GM19351 (cell line): Measurements from ENCODE around the gene SMPD2.

Experiments used
- ATAC-seq: cut with Tn5 transposase; IDR thresholded peaks from one replicate; pipeline ENCODE4 v1.9.1; 2021; ENCODE audit warnings: mild to moderate bottlenecking, moderate library complexity; ENCODE audit not compliant: unreplicated experiment

SMPD2 gene

DNA sequence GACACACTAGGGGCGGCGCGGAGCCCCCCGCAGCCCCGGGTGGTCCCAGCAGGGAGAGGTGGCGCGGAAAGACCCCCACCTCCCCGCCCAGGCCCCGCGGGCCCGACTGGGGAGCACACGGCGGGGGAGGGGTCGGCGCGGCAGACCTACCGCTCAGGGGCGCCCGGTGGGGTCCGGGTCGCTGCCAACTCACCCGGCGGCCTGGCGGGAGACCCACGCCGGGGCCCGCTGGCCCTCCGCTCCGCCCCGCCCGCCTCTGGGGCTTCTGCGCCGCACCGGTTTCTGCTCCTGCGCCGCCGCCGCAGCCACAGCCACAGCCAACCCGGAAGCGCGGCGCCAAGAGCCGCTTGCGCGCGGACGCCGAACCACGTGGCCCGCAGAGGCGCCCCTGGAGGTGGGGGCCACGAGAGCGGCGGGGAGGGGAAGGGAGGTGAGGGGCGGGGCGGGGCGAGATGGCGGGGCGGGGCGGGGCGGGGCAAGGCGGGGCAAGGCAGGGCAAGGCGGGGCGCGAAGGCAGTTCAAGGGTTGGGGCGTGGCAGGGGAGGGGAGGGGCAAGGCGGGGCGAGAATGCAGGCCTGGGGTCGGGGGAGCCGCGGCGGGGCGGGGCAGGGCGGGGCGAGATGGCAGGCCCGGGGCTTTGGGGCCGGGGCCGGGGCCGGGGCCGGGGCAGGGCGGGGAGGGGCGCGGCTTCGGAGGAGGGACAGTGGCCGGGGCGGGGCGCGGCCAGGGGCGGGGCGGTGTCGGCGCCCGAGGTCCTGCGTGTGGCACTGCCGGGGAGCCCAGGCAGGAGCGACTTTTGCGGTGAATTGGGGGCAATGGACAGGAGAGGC, 42.6 kb downstream of the SMPD2 start, which contains the start of gene ZBTB24:
Gene ZBTB24, minus strand, starts transcription at position 315 of the 830 bp plus-strand sequence. CDS start 1,193 bp downstream, outside the sequence.
- ATAC-seq, result peak; percentile 86

DNA sequence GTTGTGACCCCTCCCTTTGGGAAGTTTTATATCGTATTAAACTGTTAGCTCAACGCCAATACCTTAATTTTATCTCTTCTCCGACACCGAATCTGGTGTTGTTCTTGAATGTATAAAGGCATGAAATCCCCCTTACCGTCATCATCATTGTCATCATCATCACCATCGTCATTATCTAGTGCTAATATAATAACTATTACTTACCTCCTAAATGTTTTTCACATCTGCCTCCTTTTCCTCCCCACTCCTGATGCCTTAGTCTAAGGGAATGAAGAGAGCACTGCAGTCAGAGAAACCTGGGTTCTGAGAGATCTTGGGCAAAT, 43.2 kb downstream of the SMPD2 start:
- peak; percentile 13 for ATAC-seq

DNA sequence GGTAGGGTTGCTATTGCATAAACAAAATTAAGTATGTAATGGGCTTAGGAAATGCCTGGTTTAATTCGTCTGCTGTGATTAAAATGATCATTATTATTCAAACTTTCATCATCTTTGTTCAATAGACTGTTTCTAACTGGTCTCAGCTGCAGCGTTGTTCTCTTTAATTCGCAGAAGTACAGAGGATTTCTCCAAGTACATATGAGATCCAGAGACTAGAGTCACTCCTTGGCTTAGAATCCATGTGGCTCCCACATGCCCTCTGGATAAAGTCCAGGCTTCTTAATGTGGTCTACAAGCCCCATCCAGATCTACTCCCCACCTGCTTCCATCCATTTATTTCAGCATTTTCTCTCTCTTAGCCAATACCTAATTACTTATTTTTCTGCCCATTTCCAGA, 43.6 kb downstream of the SMPD2 start:
- no peak for ATAC-seq

DNA sequence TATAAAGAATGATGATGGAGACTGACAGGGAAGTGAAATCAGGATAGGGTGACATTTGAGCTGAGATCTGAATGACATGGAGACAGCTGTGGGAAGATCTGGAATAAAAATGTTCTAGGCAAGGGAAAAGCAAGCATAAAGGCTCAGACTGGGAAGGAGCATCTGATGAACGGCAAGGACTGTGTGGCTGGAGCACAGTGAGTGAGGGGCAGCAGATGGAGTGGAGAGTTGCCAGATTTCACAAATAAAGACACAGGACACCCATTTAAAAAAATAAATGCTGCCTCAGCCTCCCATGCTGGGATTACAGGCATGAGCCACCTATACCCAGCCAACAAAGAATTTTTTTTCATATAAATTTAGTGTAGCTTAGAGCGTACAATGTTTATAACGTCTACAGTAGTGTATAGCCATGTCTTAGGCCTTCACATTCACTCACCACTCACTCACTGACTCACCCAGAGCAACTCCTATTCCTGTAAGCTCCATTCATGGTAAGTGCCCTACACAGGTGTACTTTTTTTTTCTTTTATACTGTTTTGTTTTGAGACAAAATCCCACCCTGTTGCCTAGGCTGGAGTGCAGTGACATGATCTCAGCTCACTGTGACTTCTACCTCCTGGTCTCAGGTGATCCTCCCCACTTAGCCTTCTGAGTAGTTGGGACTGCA, 44.9 kb downstream of the SMPD2 start:
- ATAC-seq, result no peak

DNA sequence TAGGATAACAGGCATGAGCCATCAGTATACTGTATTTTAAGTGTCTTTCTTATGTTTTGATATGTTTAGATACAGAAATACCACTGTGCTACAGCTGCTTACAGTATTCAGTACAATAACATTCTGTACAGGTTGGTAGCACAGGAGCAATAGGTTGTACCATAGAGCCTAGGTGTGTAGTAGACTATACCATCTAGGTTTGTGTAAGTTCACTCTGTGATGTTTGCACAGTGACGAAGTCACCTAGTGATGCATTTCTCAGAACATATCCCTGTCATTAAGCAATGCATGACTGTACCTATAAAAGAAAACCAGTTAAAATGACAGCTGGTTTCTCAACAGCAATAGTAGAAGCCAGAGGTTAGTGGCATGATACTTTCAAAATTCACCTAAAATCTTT, 45.5 kb downstream of the SMPD2 start:
- no peak for ATAC-seq

DNA sequence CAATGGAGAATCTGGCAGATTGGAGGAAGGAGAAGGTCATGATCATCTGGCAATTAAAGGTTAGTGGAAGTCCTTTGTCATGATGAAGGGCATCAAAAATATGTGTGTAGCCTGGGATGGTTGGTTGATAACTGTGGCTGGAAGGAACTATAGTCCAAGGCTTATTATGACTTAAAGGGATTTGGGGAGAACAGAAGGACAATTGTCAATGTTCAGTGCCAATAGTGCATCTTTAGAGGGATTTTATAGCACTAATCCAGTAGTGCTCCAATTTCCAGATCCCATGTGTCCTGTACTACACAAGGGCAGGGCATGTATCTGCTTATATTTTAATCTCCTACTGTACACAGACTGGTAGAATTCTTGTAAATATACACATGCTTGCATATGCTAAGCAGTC, 47.5 kb downstream of the SMPD2 start:
- no peak for ATAC-seq

DNA sequence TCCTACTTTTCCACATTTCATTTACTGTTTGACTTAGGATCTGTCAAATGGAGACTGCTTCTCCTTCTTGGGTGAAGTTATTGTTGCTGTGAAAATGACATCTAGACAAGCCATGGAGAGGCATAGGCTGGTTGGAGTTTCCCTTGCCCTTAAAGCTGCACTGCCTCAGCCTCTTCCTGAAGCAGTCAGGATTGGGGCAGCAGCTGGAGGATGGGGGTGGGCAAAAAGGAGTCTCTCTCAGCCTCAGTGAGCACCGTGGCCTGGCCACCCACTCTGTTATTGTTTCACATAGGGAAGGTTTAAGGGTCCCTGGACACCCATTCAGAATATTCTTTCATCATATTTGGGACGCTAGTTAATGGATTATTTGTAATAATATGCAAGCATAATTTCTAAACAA, 50.2 kb downstream of the SMPD2 start:
- ATAC-seq, result no peak

DNA sequence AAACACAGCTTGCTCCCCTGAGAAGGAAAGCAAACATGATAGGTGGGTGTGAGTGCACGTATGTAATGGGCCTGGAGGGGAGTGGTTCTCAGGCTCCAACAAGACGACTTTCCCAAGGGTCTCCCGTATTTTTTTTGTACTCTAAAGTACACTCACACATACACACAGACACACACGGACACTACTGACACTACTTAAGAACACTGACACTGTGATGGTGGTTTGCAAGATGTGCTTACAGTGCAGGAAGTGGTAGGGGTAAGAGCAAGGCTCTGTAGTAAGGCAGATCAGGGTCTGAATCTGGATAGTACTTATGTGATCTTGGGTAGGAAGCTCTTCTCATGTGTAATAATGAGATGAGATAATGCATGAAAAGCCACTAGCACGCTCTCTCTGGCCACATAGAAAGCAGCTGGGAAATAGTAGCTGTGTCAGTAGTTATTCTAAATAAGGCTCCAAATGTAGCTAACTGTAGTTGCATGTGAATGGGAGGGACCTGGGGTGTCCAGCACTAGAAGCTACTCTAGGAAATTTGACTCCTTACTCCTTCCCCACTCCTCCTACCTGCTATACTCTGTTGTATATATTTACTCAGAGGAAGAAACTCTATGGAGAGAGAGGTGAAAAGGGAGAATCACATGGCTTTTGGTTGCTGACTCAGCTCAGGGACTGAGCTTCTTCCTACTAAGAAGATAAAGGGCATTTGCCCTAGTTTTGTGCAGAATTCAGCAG, 50.8 kb downstream of the SMPD2 start:
- no peak for ATAC-seq
